RWPE1 (cell line): ENCODE measurements around the gene MYO15A.

Experiments used
- CTCF ChIA-PET: fragments of 350-600 bp; sonication (Branson Sonifier 250); formaldehyde crosslinking; extraction: SDS; loops from one replicate; lab custom pipeline; 2021; lab: Yijun Ruan, JAX
- POLR2A ChIA-PET: fragments of 400-600 bp; formaldehyde crosslinking; extraction: SDS; loops from one replicate; lab custom pipeline; 2020; ENCODE audit warnings: antibody characterized with exemption; ENCODE audit not compliant: low non-redundant PET; lab: Yijun Ruan, JAX
- DNase-seq: peaks from one replicate; pipeline ENCODE4 v3.0.0; 2012; ENCODE audit warnings: low spot score
- H3K27ac ChIP-seq: fragments of 450-650 bp; 2 replicates; pipeline ENCODE4 v1.5.1; 2017
- TF ChIP-seq, protein P1 (sequence below): fragments of 450-650 bp; conservative IDR thresholded peaks from 2 replicates; pipeline ENCODE4 v1.5.1; 2017; ENCODE audit warnings: low read depth, mild to moderate bottlenecking

MYO15A gene

GRCh38 chr17:18217412-18218015 lies 109.0 kb downstream of the MYO15A start:
- TF ChIP-seq, protein P1, sequence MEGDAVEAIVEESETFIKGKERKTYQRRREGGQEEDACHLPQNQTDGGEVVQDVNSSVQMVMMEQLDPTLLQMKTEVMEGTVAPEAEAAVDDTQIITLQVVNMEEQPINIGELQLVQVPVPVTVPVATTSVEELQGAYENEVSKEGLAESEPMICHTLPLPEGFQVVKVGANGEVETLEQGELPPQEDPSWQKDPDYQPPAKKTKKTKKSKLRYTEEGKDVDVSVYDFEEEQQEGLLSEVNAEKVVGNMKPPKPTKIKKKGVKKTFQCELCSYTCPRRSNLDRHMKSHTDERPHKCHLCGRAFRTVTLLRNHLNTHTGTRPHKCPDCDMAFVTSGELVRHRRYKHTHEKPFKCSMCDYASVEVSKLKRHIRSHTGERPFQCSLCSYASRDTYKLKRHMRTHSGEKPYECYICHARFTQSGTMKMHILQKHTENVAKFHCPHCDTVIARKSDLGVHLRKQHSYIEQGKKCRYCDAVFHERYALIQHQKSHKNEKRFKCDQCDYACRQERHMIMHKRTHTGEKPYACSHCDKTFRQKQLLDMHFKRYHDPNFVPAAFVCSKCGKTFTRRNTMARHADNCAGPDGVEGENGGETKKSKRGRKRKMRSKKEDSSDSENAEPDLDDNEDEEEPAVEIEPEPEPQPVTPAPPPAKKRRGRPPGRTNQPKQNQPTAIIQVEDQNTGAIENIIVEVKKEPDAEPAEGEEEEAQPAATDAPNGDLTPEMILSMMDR = peak; percentile 95
- DNase-seq = peak; percentile 75
- CTCF ChIA-PET = interaction anchor here (0.5 to 1.4 kb wide), 12 partner anchors 10 to 113 kb away, joined by 3 to 7 read pairs (median 4); no protein-coding TSS in a partner anchor
- POLR2A ChIA-PET = no interaction called here
- H3K27ac ChIP-seq = no peak overlapping the region

- ChIA-PET CTCF (interaction anchor here (0.6 kb wide), 1 partner anchor 25 kb away, joined by 3 read pairs; no protein-coding TSS in a partner anchor), POLR2A (no interaction called here)
Measured at GRCh38 chr17:18218756-18219415, 110.3 kb downstream of the MYO15A start.

DNA sequence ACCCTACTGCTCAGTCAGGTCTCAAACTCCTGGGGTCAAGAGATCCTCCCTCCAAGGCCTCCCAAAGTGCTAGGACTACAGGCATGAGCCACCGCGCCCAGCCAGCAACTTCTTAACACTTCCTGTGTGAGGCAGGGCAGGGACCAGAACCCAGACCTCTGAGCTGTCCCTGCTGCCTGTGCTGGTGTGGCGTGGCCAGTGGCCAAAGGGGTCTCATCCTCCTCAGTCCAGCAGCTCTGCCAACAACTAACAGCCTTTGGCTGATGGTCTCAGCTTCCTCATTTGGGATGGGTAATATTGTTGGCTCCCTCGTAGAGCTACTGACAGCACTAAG lies 115.5 kb downstream of the MYO15A start:
- ChIA-PET POLR2A (no interaction called here), CTCF (interaction anchor here (0.7 kb wide), 1 partner anchor 198 kb away, joined by 5 read pairs; no protein-coding TSS in a partner anchor)
- DNase-seq = no peak
- TF ChIP-seq, protein P1 = no peak
- peak overlapping the region; percentile 6; the same call in 1 of the 2 replicates for H3K27ac ChIP-seq

More at GRCh38 chr17:18218756-18219415, 110.3 kb downstream of the MYO15A start:
- H3K27ac ChIP-seq = peak overlapping the region; percentile 29; the same call in 1 of the 2 replicates
- DNase-seq = no peak
- TF ChIP-seq, protein P1 = no peak

GRCh38 chr17:18224387-18225120 lies 116.0 kb downstream of the MYO15A start:
- ChIA-PET POLR2A (no interaction called here), CTCF (interaction anchor here (0.6 kb wide), 1 partner anchor 1367 kb away, joined by 6 read pairs; no protein-coding TSS in a partner anchor)
- H3K27ac ChIP-seq = peak overlapping the region; percentile 80
- TF ChIP-seq, protein P1 = no peak
- DNase-seq = no peak

DNA sequence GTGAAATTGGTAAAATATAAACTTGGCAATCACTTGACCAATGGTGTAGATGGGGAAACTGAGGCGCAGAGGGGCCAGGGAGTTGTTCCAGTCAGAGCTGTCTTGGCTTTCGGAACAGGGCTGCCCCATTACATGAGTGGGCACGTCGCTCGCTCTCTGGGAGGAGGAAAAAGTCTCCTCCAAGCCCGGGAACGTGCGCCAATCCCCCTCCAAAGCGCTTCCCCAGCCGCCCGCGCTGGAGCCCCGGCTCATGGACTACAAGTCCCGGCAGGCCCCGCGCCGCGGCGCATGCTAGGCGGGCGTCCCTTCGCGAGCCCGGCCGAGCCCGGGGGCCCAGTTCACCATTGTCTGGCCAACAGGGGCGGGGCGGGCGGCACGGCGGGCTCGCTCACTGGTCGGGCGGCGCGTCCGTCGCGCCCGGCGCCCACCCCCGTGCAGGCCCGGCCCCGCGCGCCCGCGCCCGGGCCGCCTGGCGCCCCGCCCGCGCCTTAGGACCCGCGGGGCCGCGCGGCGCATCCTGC lies 116.6 kb downstream of the MYO15A start, which contains the start of gene LLGL1:
Gene LLGL1 (plus strand): TSS at position 515 of the 521 bp plus-strand sequence. CDS start 48 bp downstream, outside the sequence.
- TF ChIP-seq, protein P1 = no peak
- ChIA-PET CTCF (interaction anchor here (0.6 kb wide), 1 partner anchor 1366 kb away, joined by 6 read pairs; no protein-coding TSS in a partner anchor), POLR2A (no interaction called here)
- peak; percentile 99 for DNase-seq
- peak within 1 kb of the TSS; percentile 80 for H3K27ac ChIP-seq
